IMR-90 (cell line): ENCODE data around the gene PHETA1. TPM values are rescaled to one million over a fixed set of nuclear protein-coding genes. Genes with fewer than 3 reads are reported as not detected.

ENCODE experiments used
- ATAC-seq: fragments of 200-7000 bp; cut with Tn5 transposase; 2 replicates; pipeline ENCODE4 v1.9.1; 2020; ENCODE audit warnings: low read depth, mild to moderate bottlenecking, moderate library complexity
- BruUV-seq: library from RNA; stranded (reverse); fragments of 400-500 nt; replicated peaks from 2 replicates; lab custom pipeline; 2021; lab: Mats Ljungman, UMichigan
- CTCF ChIA-PET: fragments of 300-600 bp; formaldehyde crosslinking; extraction: SDS; loops from one replicate; lab custom pipeline; 2021; ENCODE audit warnings: antibody characterized with exemption; lab: Yijun Ruan, JAX
- POLR2A ChIA-PET: fragments of 300-600 bp; sonication (Branson Sonifier 250); formaldehyde crosslinking; loops from one replicate; lab custom pipeline; 2022; ENCODE audit warnings: antibody characterized with exemption; ENCODE audit not compliant: unreplicated experiment; lab: Charles Lee
- DNase-seq: peaks from one replicate; pipeline ENCODE4 v3.0.0; 2013
- H2AFZ ChIP-seq: replicated peaks from 2 replicates; pipeline ENCODE3; 2013; ENCODE audit warnings: low read length, mild to moderate bottlenecking; ENCODE audit not compliant: poor library complexity
- H2AK5ac ChIP-seq: 2 replicates; pipeline ENCODE4 v1.6.1; 2013; ENCODE audit warnings: low read depth, low read length, inconsistent platforms
- H2AK9ac ChIP-seq: replicated peaks from 2 replicates; pipeline ENCODE3; 2013; ENCODE audit warnings: mild to moderate bottlenecking, low read depth, low read length, moderate library complexity; ENCODE audit not compliant: poor library complexity
- H2BK120ac ChIP-seq: 2 replicates; pipeline ENCODE4 v1.6.1; 2013; ENCODE audit warnings: low read depth, low read length, inconsistent platforms
- H2BK15ac ChIP-seq: 3 replicates; pipeline ENCODE4 v1.6.1; 2013; ENCODE audit warnings: low read depth, low read length, inconsistent platforms
- H2BK20ac ChIP-seq: 2 replicates; pipeline ENCODE4 v1.6.1; 2013; ENCODE audit warnings: low read depth, mild to moderate bottlenecking, inconsistent platforms, low read length, moderate library complexity
- H2BK5ac ChIP-seq: 2 replicates; pipeline ENCODE4 v1.6.1; 2013; ENCODE audit warnings: mild to moderate bottlenecking, low read depth, low read length, inconsistent platforms; ENCODE audit not compliant: poor library complexity, severe bottlenecking
- H3K14ac ChIP-seq: replicated peaks from 2 replicates; pipeline ENCODE4 v1.6.1; 2013; ENCODE audit warnings: low read depth, low read length, inconsistent platforms
- H3K18ac ChIP-seq: 2 replicates; pipeline ENCODE4 v1.6.1; 2013; ENCODE audit warnings: low read depth, low read length, control low read depth
- H3K23ac ChIP-seq: 2 replicates; pipeline ENCODE4 v1.6.1; 2013; ENCODE audit warnings: low read depth, low read length, inconsistent platforms
- H3K27ac ChIP-seq: 2 replicates; pipeline ENCODE4 v1.5.1; 2013; ENCODE audit warnings: mild to moderate bottlenecking, control low read depth, low read length; ENCODE audit not compliant: insufficient read depth
- H3K27me3 ChIP-seq: 2 replicates; pipeline ENCODE4 v1.6.1; 2013; ENCODE audit warnings: low read length; ENCODE audit not compliant: control insufficient read depth, insufficient read depth
- H3K36me3 ChIP-seq: 2 replicates; pipeline ENCODE4 v1.6.1; 2013; ENCODE audit warnings: low read length, mixed read lengths; ENCODE audit not compliant: control insufficient read depth, insufficient read depth
- H3K4ac ChIP-seq: 2 replicates; pipeline ENCODE4 v1.6.1; 2013; ENCODE audit warnings: low read depth, low read length, inconsistent platforms
- H3K4me1 ChIP-seq: 2 replicates; pipeline ENCODE4 v1.6.1; 2013; ENCODE audit warnings: low read length, mixed read lengths; ENCODE audit not compliant: control insufficient read depth, insufficient read depth
- H3K4me2 ChIP-seq: 2 replicates; pipeline ENCODE4 v1.6.1; 2013; ENCODE audit warnings: low read depth, mild to moderate bottlenecking, control low read depth, low read length, moderate library complexity
- H3K4me3 ChIP-seq: 2 replicates; pipeline ENCODE4 v1.5.1; 2013; ENCODE audit warnings: low read depth, mild to moderate bottlenecking, control low read depth, low read length, moderate library complexity; ENCODE audit not compliant: insufficient read depth
- H3K56ac ChIP-seq: 2 replicates; pipeline ENCODE4 v1.6.1; 2013; ENCODE audit warnings: low read length, inconsistent platforms; ENCODE audit not compliant: insufficient read depth; ENCODE audit errors: extremely low read depth
- H3K79me1 ChIP-seq, 2 experiments: 2 replicates each; pipeline ENCODE4 v1.6.1; 2013; ENCODE audit warnings: low read length in 2 of 2, inconsistent platforms in 1 of 2, low read depth in 1 of 2
- H3K9ac ChIP-seq: 2 replicates; pipeline ENCODE4 v1.6.1; 2013; ENCODE audit warnings: low read depth, low read length, control low read depth
- H3K9me1 ChIP-seq: 2 replicates; pipeline ENCODE4 v1.6.1; 2013; ENCODE audit warnings: low read length, inconsistent platforms; ENCODE audit not compliant: insufficient read depth
- H3K9me3 ChIP-seq: 2 replicates; pipeline ENCODE4 v1.6.1; 2013; ENCODE audit warnings: low read length; ENCODE audit not compliant: control insufficient read depth, insufficient read depth
- H4K20me1 ChIP-seq: 2 replicates; pipeline ENCODE4 v1.6.1; 2013; ENCODE audit warnings: low read length, inconsistent platforms; ENCODE audit not compliant: insufficient read depth
- H4K5ac ChIP-seq: 2 replicates; pipeline ENCODE4 v1.6.1; 2013; ENCODE audit warnings: mild to moderate bottlenecking, low read depth, low read length, control low read depth
- H4K8ac ChIP-seq, 2 experiments: 2 replicates each; pipeline ENCODE4 v1.6.1; 2013; ENCODE audit warnings: low read depth in 2 of 2, low read length in 2 of 2, control low read depth in 1 of 2, inconsistent platforms in 1 of 2
- H4K91ac ChIP-seq: 2 replicates; pipeline ENCODE4 v1.6.1; 2013; ENCODE audit warnings: low read depth, low read length, inconsistent platforms; ENCODE audit not compliant: insufficient read depth
- BHLHE40 ChIP-seq: fragments of 150-350 bp; IDR thresholded peaks from 2 replicates; pipeline ENCODE4 v1.6.1; 2016; ENCODE audit warnings: mild to moderate bottlenecking, low read depth, low read length
- CEBPB ChIP-seq: IDR thresholded peaks from 2 replicates; pipeline ENCODE4 v1.6.1; 2012; ENCODE audit warnings: low read depth, low read length, improper control_type of control experiment
- CHD1 ChIP-seq: IDR thresholded peaks from 2 replicates; pipeline ENCODE4 v1.6.1; 2012; ENCODE audit warnings: low read depth, low read length, improper control_type of control experiment
- CTCF ChIP-seq: conservative IDR thresholded peaks from 2 replicates; pipeline ENCODE4 v1.5.1; 2012; ENCODE audit warnings: mild to moderate bottlenecking, low read depth, low read length, improper control_type of control experiment
- ELK1 ChIP-seq: fragments of 150-350 bp; IDR thresholded peaks from 2 replicates; pipeline ENCODE4 v1.6.1; 2016; ENCODE audit warnings: low read depth, mild to moderate bottlenecking, low read length, moderate library complexity, borderline replicate concordance
- FOS ChIP-seq: fragments of 150-350 bp; IDR thresholded peaks from 2 replicates; pipeline ENCODE4 v1.6.1; 2016; ENCODE audit warnings: low read depth, low read length
- MAFK ChIP-seq: IDR thresholded peaks from 2 replicates; pipeline ENCODE4 v1.6.1; 2012; ENCODE audit warnings: low read depth, low read length, improper control_type of control experiment
- MAZ ChIP-seq: IDR thresholded peaks from 2 replicates; pipeline ENCODE4 v1.6.1; 2012; ENCODE audit warnings: low read depth, mild to moderate bottlenecking, low read length, improper control_type of control experiment, moderate library complexity, borderline replicate concordance
- MXI1 ChIP-seq: IDR thresholded peaks from 2 replicates; pipeline ENCODE4 v1.6.1; 2012; ENCODE audit warnings: low read depth, mild to moderate bottlenecking, low read length, moderate library complexity, borderline replicate concordance
- NFE2L2 ChIP-seq: fragments of 150-350 bp; IDR thresholded peaks from 2 replicates; pipeline ENCODE4 v1.6.1; 2016; ENCODE audit warnings: low read depth, mild to moderate bottlenecking, low read length
- POLR2A ChIP-seq: IDR thresholded peaks from 2 replicates; pipeline ENCODE4 v1.6.1; 2012; ENCODE audit warnings: mild to moderate bottlenecking, low read depth, low read length
- RAD21 ChIP-seq: IDR thresholded peaks from 2 replicates; pipeline ENCODE4 v1.6.1; 2012; ENCODE audit warnings: low read length, improper control_type of control experiment
- RCOR1 ChIP-seq: IDR thresholded peaks from 2 replicates; pipeline ENCODE4 v1.6.1; 2012; ENCODE audit warnings: mild to moderate bottlenecking, low read length, improper control_type of control experiment; ENCODE audit not compliant: insufficient replicate concordance
- RFX5 ChIP-seq: IDR thresholded peaks from 2 replicates; pipeline ENCODE4 v1.8.0; 2012; ENCODE audit warnings: low read depth, mild to moderate bottlenecking, low read length, moderate library complexity
- SMC3 ChIP-seq: fragments of 150-350 bp; IDR thresholded peaks from 2 replicates; pipeline ENCODE4 v1.6.1; 2016; ENCODE audit warnings: low read depth, mild to moderate bottlenecking, antibody characterized with exemption, low read length, moderate library complexity
- USF2 ChIP-seq: fragments of 150-350 bp; IDR thresholded peaks from 2 replicates; pipeline ENCODE4 v1.6.1; 2017; ENCODE audit warnings: mild to moderate bottlenecking, antibody characterized with exemption, low read length, low read depth
- WGBS, 2 experiments: methylation state at CpG; one replicate each; pipeline versions ENCODE4 v1.1.5 to v1.1.7; 2013; ENCODE audit warnings: missing lambda C conversion rate in 2 of 2; ENCODE audit not compliant: insufficient read length in 1 of 2; ENCODE audit errors: extremely low coverage in 2 of 2; 5-methylcytosine and 5-hydroxymethylcytosine counted together
- dilution Hi-C: fragments of 300-500 bp; cut with HindIII; formaldehyde crosslinking; loops from one replicate; pipeline ENCODE4 v1.14.3; 2018; ENCODE audit warnings: low sequenced_read_pairs; ENCODE audit not compliant: unreplicated experiment
- in situ Hi-C: fragments of 300-500 bp; cut with MboI; formaldehyde crosslinking; loops from 3 replicates; pipeline ENCODE4 v1.14.3; 2019; ENCODE audit warnings: low sequenced_read_pairs, inconsistent platforms, mixed read lengths
- intact Hi-C: fragments of 100-400 bp; cut with micrococcal nuclease; formaldehyde crosslinking; loops from 2 replicates; pipeline ENCODE4 v1.10.0; 2022
- polyA plus RNA-seq, 3 experiments: library from polyadenylated mRNA; depleted of rRNA; stranded (reverse); fragments of >200 nt; gene quantifications; 2 replicates each; pipeline ENCODE4 v1.2.3, GENCODE V29; 2012; ENCODE audit warnings: low replicate concordance in 1 of 3
- total RNA-seq: library from RNA; depleted of rRNA; stranded (reverse); fragments of >200 nt; gene quantifications from 2 replicates; pipeline ENCODE4 v1.2.3, GENCODE V29; 2012

The PHETA1 gene
- total and polyA plus RNA-seq, 2 of the 4 experiments (the other 2 are of a cell fraction) = 3.2 to 6.6 TPM

- dilution Hi-C loops (no loop called here), intact Hi-C loops (no loop called here)
Observed at GRCh38 chr12:111337371-111337770, 31.5 kb downstream of the PHETA1 start.

More at GRCh38 chr12:111337371-111337770, 31.5 kb downstream of the PHETA1 start:
- no peak overlapping the region for H3K4ac ChIP-seq
- H3K18ac ChIP-seq = no peak overlapping the region
- no peak overlapping the region for H4K5ac ChIP-seq
- peaks cover 14% of the 10 kb centered on the region for H3K27me3 ChIP-seq
- WGBS, 2 experiments = 80% methylated on average over 1 of the region's 5 CpGs; no CpG with 5 or more reads in 1 of the 2 experiments
- H2AK5ac ChIP-seq = no peak overlapping the region
- no peak overlapping the region for H4K91ac ChIP-seq
- ATAC-seq (no peak), DNase-seq (no peak)
- no peaks in the 10 kb centered on the region for H3K4me1 ChIP-seq
- POLR2A ChIA-PET = no interaction called here
- no peaks in the 10 kb centered on the region for H3K79me1 ChIP-seq
- H3K23ac ChIP-seq = no peak overlapping the region
- no peak overlapping the region for H2BK15ac ChIP-seq
- H4K20me1 ChIP-seq = no peaks in the 10 kb centered on the region
- H3K4me3 ChIP-seq = no peak overlapping the region
- no peak overlapping the region for H3K27ac ChIP-seq
- CTCF ChIA-PET = no interaction called here
- no peak overlapping the region for H2AK9ac ChIP-seq
- H3K14ac ChIP-seq = no peak overlapping the region
- H3K4me2 ChIP-seq = no peak overlapping the region
- H3K9ac ChIP-seq = no peak overlapping the region
- in situ Hi-C loops = no loop called here
- H3K9me3 ChIP-seq = no peaks in the 10 kb centered on the region
- H2BK20ac ChIP-seq = no peak overlapping the region
- H3K9me1 ChIP-seq = no peaks in the 10 kb centered on the region
- no peak overlapping the region for H2BK5ac ChIP-seq
- H2AFZ ChIP-seq = no peak overlapping the region
- no peak overlapping the region for H2BK120ac ChIP-seq
- TF ChIP-seq CHD1 (no peak), ELK1 (no peak), USF2 (no peak), SMC3 (no peak), CTCF (no peak), RCOR1 (no peak), RFX5 (no peak), NFE2L2 (no peak), MAFK (no peak), MAZ (no peak), CEBPB (no peak), POLR2A (no peak), BHLHE40 (no peak), RAD21 (no peak), FOS (no peak), MXI1 (no peak)
- no TSS peak for BruUV-seq
- no peaks in the 10 kb centered on the region for H3K36me3 ChIP-seq
- no peak overlapping the region for H3K56ac ChIP-seq
- no peak overlapping the region for H4K8ac ChIP-seq
